SK-N-MC (cell line): ENCODE measurements around the gene GSE1.

Experiments
- DNase-seq: peaks from one replicate; pipeline ENCODE4 v3.0.0-alpha.2; 2011; ENCODE audit warnings: low read depth, low spot score
- H3K27ac ChIP-seq: fragments of 200-600 bp; sonication (generic); 2 replicates; pipeline ENCODE4 v1.5.1; 2016; ENCODE audit warnings: mixed run types
- H3K36me3 ChIP-seq: fragments of 200-600 bp; sonication (generic); 2 replicates; pipeline ENCODE4 v1.6.1; 2017; ENCODE audit warnings: antibody characterized with exemption, low read length, mixed read lengths; ENCODE audit not compliant: insufficient read depth
- H3K4me3 ChIP-seq: fragments of 200-600 bp; sonication (generic); 2 replicates; pipeline ENCODE4 v1.5.1; 2016
- H3K9ac ChIP-seq: fragments of 200-600 bp; sonication (generic); 2 replicates; pipeline ENCODE4 v1.8.0; 2017; ENCODE audit warnings: mixed run types, mixed read lengths; ENCODE audit not compliant: insufficient read length
- H3K9me3 ChIP-seq: fragments of 200-600 bp; sonication (generic); 2 replicates; pipeline ENCODE4 v1.6.1; 2017; ENCODE audit warnings: low read depth, mild to moderate bottlenecking, antibody characterized with exemption, low read length, moderate library complexity, mixed read lengths
- EZH2 ChIP-seq: fragments of 200-600 bp; sonication (generic); IDR thresholded peaks from one replicate; pipeline ENCODE4 v1.6.1; 2017; ENCODE audit warnings: antibody characterized with exemption
- FOXP2 ChIP-seq: optimal IDR thresholded peaks from 2 replicates; pipeline ENCODE3; 2011; ENCODE audit warnings: mild to moderate bottlenecking, moderate library complexity; ENCODE audit not compliant: insufficient read depth; ENCODE audit errors: extremely low read length, control extremely low read depth
- POLR2AphosphoS5 ChIP-seq: IDR thresholded peaks from 2 replicates; pipeline ENCODE4 v1.6.1; 2012; ENCODE audit warnings: mild to moderate bottlenecking, low read depth, low read length, borderline replicate concordance

GSE1 gene

GRCh38 chr16:85615852-85616606 is 2.9 kb downstream of the GSE1 start:
- Histone ChIP-seq H3K36me3 (no peaks in the 10 kb centered on the region), H3K4me3 (peak overlapping the region; percentile 79; the same call in 1 of the 2 replicates), H3K9ac (no peak overlapping the region), H3K9me3 (no peaks in the 10 kb centered on the region), H3K27ac (no peak overlapping the region)
- no peak for TF ChIP-seq EZH2
- no peak for TF ChIP-seq FOXP2
- no peak for TF ChIP-seq POLR2AphosphoS5
- no peak for DNase-seq

- no peaks in the 10 kb centered on the region for H3K9me3 ChIP-seq
- no peak overlapping the region for H3K27ac ChIP-seq
- H3K9ac ChIP-seq: no peak overlapping the region
- no peak for TF ChIP-seq FOXP2
- no peak for TF ChIP-seq EZH2
- TF ChIP-seq POLR2AphosphoS5: no peak
- H3K4me3 ChIP-seq: no peak overlapping the region
- no peak for DNase-seq
- no peaks in the 10 kb centered on the region for H3K36me3 ChIP-seq
Measured at GRCh38 chr16:85616607-85617321, 3.6 kb downstream of the GSE1 start.

GRCh38 chr16:85617948-85618347 is 4.8 kb downstream of the GSE1 start:
- TF ChIP-seq EZH2 (no peak), POLR2AphosphoS5 (no peak), FOXP2 (no peak)
- no peak for DNase-seq
- Histone ChIP-seq H3K9ac (no peak overlapping the region), H3K27ac (no peak overlapping the region), H3K4me3 (no peak overlapping the region), H3K9me3 (no peaks in the 10 kb centered on the region), H3K36me3 (no peaks in the 10 kb centered on the region)

- no peak for DNase-seq
- Histone ChIP-seq H3K9ac (no peak overlapping the region), H3K36me3 (no peaks in the 10 kb centered on the region), H3K27ac (no peak overlapping the region), H3K4me3 (no peak overlapping the region), H3K9me3 (no peaks in the 10 kb centered on the region)
- TF ChIP-seq POLR2AphosphoS5: no peak
- no peak for TF ChIP-seq EZH2
- no peak for TF ChIP-seq FOXP2
Measured at GRCh38 chr16:85618521-85618920, 5.4 kb downstream of the GSE1 start.

- DNase-seq: no peak
- Histone ChIP-seq H3K4me3 (no peak overlapping the region), H3K9me3 (no peaks in the 10 kb centered on the region), H3K9ac (no peak overlapping the region), H3K27ac (no peak overlapping the region), H3K36me3 (no peaks in the 10 kb centered on the region)
- TF ChIP-seq POLR2AphosphoS5: no peak
- TF ChIP-seq EZH2: no peak
- no peak for TF ChIP-seq FOXP2
Measured at GRCh38 chr16:85619101-85619891, 6.2 kb downstream of the GSE1 start.

- TF ChIP-seq EZH2 (no peak), POLR2AphosphoS5 (no peak), FOXP2 (no peak)
- H3K9ac ChIP-seq: no peak overlapping the region
- no peaks in the 10 kb centered on the region for H3K36me3 ChIP-seq
- H3K4me3 ChIP-seq: no peak overlapping the region
- H3K27ac ChIP-seq: no peak overlapping the region
- DNase-seq: no peak
- H3K9me3 ChIP-seq: no peaks in the 10 kb centered on the region
Measured at GRCh38 chr16:85620374-85620773, 7.3 kb downstream of the GSE1 start.

GRCh38 chr16:85621698-85622428 is 8.7 kb downstream of the GSE1 start:
- Histone ChIP-seq H3K27ac (no peak overlapping the region), H3K36me3 (no peaks in the 10 kb centered on the region), H3K9me3 (no peaks in the 10 kb centered on the region), H3K4me3 (no peak overlapping the region), H3K9ac (no peak overlapping the region)
- TF ChIP-seq POLR2AphosphoS5 (no peak), FOXP2 (no peak), EZH2 (no peak)
- DNase-seq: no peak

- no peak for TF ChIP-seq EZH2
- no peak for TF ChIP-seq FOXP2
- no peak for TF ChIP-seq POLR2AphosphoS5
- no peaks in the 10 kb centered on the region for H3K36me3 ChIP-seq
- no peak overlapping the region for H3K4me3 ChIP-seq
- H3K9me3 ChIP-seq: no peaks in the 10 kb centered on the region
- H3K9ac ChIP-seq: no peak overlapping the region
- DNase-seq: no peak
- no peak overlapping the region for H3K27ac ChIP-seq
Measured at GRCh38 chr16:85622683-85623082, 9.6 kb downstream of the GSE1 start.
